HG02642 (cell line): ENCODE results near the gene TRIM62.

Source experiments
- ATAC-seq: cut with Tn5 transposase; IDR thresholded peaks from one replicate; pipeline ENCODE4 v1.9.1; 2021; ENCODE audit warnings: mild to moderate bottlenecking; ENCODE audit not compliant: unreplicated experiment, poor library complexity

The TRIM62 gene

GRCh38 chr1:33180911-33181890 is 642 bp downstream of the TRIM62 start:
- ATAC-seq = peak; percentile 75

GRCh38 chr1:33180226-33180910 is 1.5 kb downstream of the TRIM62 start:
- ATAC-seq = peak; percentile 11

- ATAC-seq = no peak
Observed at GRCh38 chr1:33178836-33179439, 2.9 kb downstream of the TRIM62 start.

GRCh38 chr1:33177996-33178540 is 3.8 kb downstream of the TRIM62 start:
- ATAC-seq = no peak

DNA sequence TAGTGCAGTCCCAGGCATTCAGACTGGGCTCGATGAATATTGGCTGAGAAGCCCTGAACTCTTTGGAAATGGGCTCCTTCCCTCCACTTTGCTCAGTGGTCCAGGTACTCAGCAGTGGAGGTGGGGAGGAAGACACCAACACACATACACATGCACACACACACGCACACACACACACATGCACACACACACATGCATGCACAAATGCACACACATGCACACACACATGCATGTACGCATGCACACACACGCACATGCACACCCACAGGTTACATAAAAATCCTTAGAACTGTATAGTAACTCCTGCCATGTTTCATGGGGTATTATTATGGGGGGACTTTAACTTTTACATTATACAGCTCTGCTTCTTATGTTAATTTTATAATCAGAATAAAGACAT is 5.0 kb downstream of the TRIM62 start:
- ATAC-seq = no peak

GRCh38 chr1:33176362-33176850 is 5.4 kb downstream of the TRIM62 start:
- no peak for ATAC-seq

- no peak for ATAC-seq
Observed at GRCh38 chr1:33175865-33176264, 6.0 kb downstream of the TRIM62 start.

DNA sequence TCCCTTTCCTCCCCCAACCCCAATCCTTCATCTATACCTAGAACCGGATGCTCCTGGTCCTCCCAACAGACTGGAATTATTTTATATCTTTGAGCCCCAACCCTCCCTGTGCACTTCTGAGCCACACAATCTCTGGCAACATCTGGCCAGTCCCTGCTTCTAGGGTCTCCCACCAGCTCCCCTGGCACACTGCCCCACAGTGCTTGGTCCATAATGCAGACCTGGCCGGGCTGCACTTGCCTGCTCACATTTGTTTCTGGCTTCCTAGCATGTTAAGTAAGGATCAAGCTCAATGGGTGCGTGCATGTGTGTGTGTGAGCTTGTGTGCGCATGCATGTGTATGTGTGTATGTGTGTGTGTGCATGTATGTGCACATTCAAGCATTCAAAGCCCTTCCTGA is 8.8 kb downstream of the TRIM62 start:
- no peak for ATAC-seq

DNA sequence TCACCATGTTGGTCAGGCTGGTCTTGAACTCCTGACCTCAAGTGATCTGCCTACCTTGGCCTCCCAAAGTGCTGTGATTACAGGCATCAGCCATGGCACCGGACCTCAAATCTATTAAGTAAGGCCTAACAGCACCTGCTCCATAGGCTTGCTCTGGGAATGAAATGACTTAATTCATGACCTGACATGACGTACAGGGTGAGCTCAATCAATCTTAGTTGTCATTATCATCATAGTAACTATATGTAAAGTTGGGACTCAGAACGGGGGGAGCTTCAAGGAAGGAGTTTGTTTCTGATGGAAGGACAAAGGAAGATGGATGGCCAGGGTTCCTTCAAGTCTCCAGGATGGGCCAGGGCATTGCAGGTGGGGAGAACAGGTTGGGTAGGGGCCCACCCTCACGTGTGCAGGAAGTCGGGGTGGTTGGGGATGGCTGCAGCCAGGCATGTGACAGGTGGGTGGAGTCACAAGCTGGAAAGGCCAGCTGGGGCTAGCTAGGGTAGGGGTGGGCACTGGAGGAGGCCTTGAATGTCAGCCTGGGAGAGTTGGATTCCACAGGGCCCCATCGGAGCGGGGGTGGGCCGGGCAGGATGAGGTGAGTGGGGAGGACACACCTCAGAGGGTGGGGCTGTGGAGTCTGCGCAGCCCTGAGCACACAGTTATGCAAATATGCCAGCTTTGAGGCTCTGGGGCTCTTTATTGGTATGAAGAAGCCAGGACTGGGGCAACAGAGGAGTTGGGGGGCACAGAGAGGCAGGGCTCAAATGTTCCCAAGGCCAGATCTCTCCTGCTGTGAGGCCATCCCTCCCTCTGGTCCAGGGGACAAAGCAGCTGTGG is 9.6 kb downstream of the TRIM62 start:
- no peak for ATAC-seq

DNA sequence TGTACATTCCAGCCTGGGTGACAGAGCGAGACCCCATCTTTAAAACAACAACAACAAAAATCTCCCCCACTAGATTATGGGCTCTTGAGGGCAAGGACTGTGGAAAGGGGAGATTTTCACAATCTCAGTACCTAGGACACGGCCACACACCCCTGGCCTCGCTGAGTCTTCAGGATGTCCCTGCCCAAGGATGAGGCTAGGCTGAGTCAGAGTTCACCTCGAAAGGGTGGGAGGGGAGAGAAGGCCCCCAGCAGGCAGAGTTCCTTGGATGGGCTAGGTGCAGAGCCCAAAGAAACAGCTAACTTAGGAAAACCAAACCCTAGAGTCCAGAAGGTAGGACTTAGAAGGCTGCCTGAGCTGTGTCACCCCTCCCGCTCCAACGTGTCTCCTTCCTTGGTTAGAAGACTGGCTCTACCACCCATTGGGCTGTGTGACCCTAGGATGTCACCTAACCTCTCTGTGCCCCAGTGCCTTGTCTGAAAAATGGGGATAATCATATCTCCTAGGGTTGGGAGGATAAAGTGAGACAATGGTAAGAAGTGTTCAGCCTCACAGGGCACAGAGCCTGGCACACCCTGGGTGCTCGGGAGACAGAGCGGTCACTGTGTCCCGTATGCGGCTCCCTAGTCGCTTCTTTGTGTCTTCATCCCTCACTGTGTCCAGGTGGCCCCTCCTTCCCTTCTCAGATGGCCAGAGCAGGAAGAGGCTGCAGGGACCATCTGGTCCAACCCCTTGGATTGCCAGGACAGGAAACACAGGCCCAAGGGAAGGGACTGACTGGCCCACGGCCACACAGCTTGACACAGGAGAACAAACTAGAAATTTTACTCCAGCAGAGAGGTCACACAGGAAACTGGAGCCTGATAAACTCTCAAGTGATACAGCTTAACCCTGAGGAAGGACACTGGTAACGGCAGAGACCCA is 11.2 kb downstream of the TRIM62 start:
- ATAC-seq = no peak

GRCh38 chr1:33169290-33170055 is 12.4 kb downstream of the TRIM62 start:
- no peak for ATAC-seq

GRCh38 chr1:33168556-33169289 is 13.1 kb downstream of the TRIM62 start:
- no peak for ATAC-seq

GRCh38 chr1:33167650-33168447 is 14.0 kb downstream of the TRIM62 start:
- no peak for ATAC-seq

DNA sequence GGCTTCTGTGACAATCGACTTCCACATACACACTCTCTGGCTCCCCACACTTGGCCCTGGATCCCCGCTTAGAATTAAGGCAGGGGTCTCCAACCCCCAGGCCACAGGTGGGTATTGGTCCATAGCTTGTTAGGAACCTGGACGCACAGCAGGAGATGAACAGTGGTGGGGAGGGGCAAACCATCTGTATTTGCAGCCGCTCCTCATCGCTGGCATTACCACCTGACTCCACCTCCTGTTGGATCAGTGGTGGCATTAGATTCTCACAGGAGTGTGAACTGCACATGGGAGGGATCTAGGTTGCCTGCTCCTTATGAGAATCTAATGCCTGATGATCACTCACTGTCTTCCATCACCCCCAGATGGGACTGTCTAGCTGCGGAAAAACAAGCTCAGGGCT is 16.0 kb downstream of the TRIM62 start:
- no peak for ATAC-seq

GRCh38 chr1:33165209-33165608 is 16.6 kb downstream of the TRIM62 start:
- no peak for ATAC-seq
